ENCODE data around the gene PDK3. TPM values are rescaled to one million over a fixed set of nuclear protein-coding genes. Genes with fewer than 3 reads are reported as not detected.

Gene PDK3
- total and polyA plus RNA-seq, 2 experiments from 2014 or later = 22.5 to 23.4 TPM

GRCh38 chrX:24485976-24486680 is 21.0 kb downstream of the PDK3 start:
- Histone ChIP-seq H3K4me2 (no peak overlapping the region), H2AFZ (no peak overlapping the region), H3K4me3 (no peak overlapping the region), H3K4me1 (ENCODE audit: insufficient read depth) (peaks cover 6% of the 10 kb centered on the region), H4K20me1 (ENCODE audit: insufficient read depth, poor library complexity, severe bottlenecking) (no peaks in the 10 kb centered on the region), H3K9me2 (replicated peaks; ENCODE audit: insufficient read depth) (no peaks in the 10 kb centered on the region), H3K9me3 (ENCODE audit: low read depth) (no peaks in the 10 kb centered on the region), H3K27me3 (no peaks in the 10 kb centered on the region), H3K36me3 (replicated peaks; ENCODE audit: insufficient read depth, low read depth) (no peaks in the 10 kb centered on the region), H3K27ac (peak overlapping the region; percentile 75), H3K79me2 (peaks cover 39% of the 10 kb centered on the region)
- WGBS (ENCODE audit: low lambda C conversion rate, missing lambda C conversion rate) = 69% methylated on average over 10 of the region's 10 CpGs
- DNase-seq (ENCODE audit: low spot score) = peak; percentile 62
- TF ChIP-seq CTCF (IDR thresholded peaks at IDR 0.05; ENCODE audit: poor library complexity) = no peak

GRCh38 chrX:24487571-24487970 is 22.5 kb downstream of the PDK3 start:
- Histone ChIP-seq H3K9me2 (replicated peaks; ENCODE audit: insufficient read depth) (no peaks in the 10 kb centered on the region), H3K27ac (no peak overlapping the region), H3K36me3 (replicated peaks; ENCODE audit: insufficient read depth, low read depth) (no peaks in the 10 kb centered on the region), H3K79me2 (peaks cover 31% of the 10 kb centered on the region), H3K4me2 (no peak overlapping the region), H3K27me3 (no peaks in the 10 kb centered on the region), H3K4me3 (no peak overlapping the region), H3K9me3 (ENCODE audit: low read depth) (no peaks in the 10 kb centered on the region), H3K4me1 (ENCODE audit: insufficient read depth) (peaks cover 6% of the 10 kb centered on the region), H4K20me1 (ENCODE audit: insufficient read depth, poor library complexity, severe bottlenecking) (no peaks in the 10 kb centered on the region), H2AFZ (no peak overlapping the region)
- 98% methylated on average over 3 of the region's 3 CpGs for WGBS (ENCODE audit: low lambda C conversion rate, missing lambda C conversion rate)
- no peak for TF ChIP-seq EZH2phosphoT487 (IDR thresholded peaks at IDR 0.05; ENCODE audit: low read depth, severe bottlenecking, unreplicated experiment)
- no peak for TF ChIP-seq CTCF (IDR thresholded peaks at IDR 0.05; ENCODE audit: poor library complexity)
- no peak for TF ChIP-seq EZH2 (IDR thresholded peaks at IDR 0.05; ENCODE audit: borderline replicate concordance)
- DNase-seq (ENCODE audit: low spot score) = no peak

GRCh38 chrX:24491741-24492140 is 26.7 kb downstream of the PDK3 start:
- WGBS (ENCODE audit: low lambda C conversion rate, missing lambda C conversion rate) = 68% methylated on average over 4 of the region's 4 CpGs
- Histone ChIP-seq H3K4me1 (ENCODE audit: insufficient read depth) (peaks cover 7% of the 10 kb centered on the region), H2AFZ (no peak overlapping the region), H4K20me1 (ENCODE audit: insufficient read depth, poor library complexity, severe bottlenecking) (no peaks in the 10 kb centered on the region), H3K27me3 (no peaks in the 10 kb centered on the region), H3K9me2 (replicated peaks; ENCODE audit: insufficient read depth) (no peaks in the 10 kb centered on the region), H3K4me2 (no peak overlapping the region), H3K79me2 (peaks cover 11% of the 10 kb centered on the region), H3K4me3 (no peak overlapping the region), H3K36me3 (replicated peaks; ENCODE audit: insufficient read depth, low read depth) (no peaks in the 10 kb centered on the region), H3K9me3 (ENCODE audit: low read depth) (no peaks in the 10 kb centered on the region), H3K27ac (no peak overlapping the region)
- no peak for DNase-seq (ENCODE audit: low spot score)
- TF ChIP-seq EZH2phosphoT487 (IDR thresholded peaks at IDR 0.05; ENCODE audit: low read depth, severe bottlenecking, unreplicated experiment) (no peak), CTCF (IDR thresholded peaks at IDR 0.05; ENCODE audit: poor library complexity) (no peak), EZH2 (IDR thresholded peaks at IDR 0.05; ENCODE audit: borderline replicate concordance) (no peak)

Measured in hepatocyte (in vitro differentiated cells).